Measurements from ENCODE around the gene ANKDD1B.
"Not testable (repeated sequence)": the region's sequence is repeated elsewhere in the genome, so short reads cannot be mapped to it uniquely, and the experiment has no call there.

The ANKDD1B gene

GRCh38 chr5:75662061-75662460 is 50.8 kb downstream of the ANKDD1B start:
- DNase-seq: no peak

- no peak for DNase-seq
Measured at GRCh38 chr5:75663579-75664284, 52.5 kb downstream of the ANKDD1B start.

GRCh38 chr5:75664979-75665378 is 53.7 kb downstream of the ANKDD1B start:
- no peak for DNase-seq

GRCh38 chr5:75666801-75667200 is 55.5 kb downstream of the ANKDD1B start:
- DNase-seq: no peak

GRCh38 chr5:75667586-75667985 is 56.3 kb downstream of the ANKDD1B start:
- no peak for DNase-seq

GRCh38 chr5:75668445-75668844 is 57.2 kb downstream of the ANKDD1B start:
- no peak for DNase-seq

- DNase-seq: no peak
Measured at GRCh38 chr5:75668977-75669689, 57.9 kb downstream of the ANKDD1B start.

- DNase-seq: no peak
Measured at GRCh38 chr5:75670577-75670976, 59.3 kb downstream of the ANKDD1B start.

- DNase-seq: no peak
Measured at GRCh38 chr5:75671506-75671905, 60.3 kb downstream of the ANKDD1B start.

- no peak for DNase-seq
Measured at GRCh38 chr5:75672616-75673015, 61.4 kb downstream of the ANKDD1B start.

- DNase-seq: no peak
Measured at GRCh38 chr5:75675783-75676182, 64.5 kb downstream of the ANKDD1B start.

GRCh38 chr5:75677607-75678006 is 66.4 kb downstream of the ANKDD1B start:
- no peak for DNase-seq

GRCh38 chr5:75678155-75678554 is 66.9 kb downstream of the ANKDD1B start:
- DNase-seq: no peak

GRCh38 chr5:75681125-75681830 is 70.0 kb downstream of the ANKDD1B start:
- DNase-seq: no peak

- DNase-seq: no peak
Measured at GRCh38 chr5:75685141-75685540, 73.9 kb downstream of the ANKDD1B start.

- no peak for DNase-seq
Measured at GRCh38 chr5:75686480-75686879, 75.2 kb downstream of the ANKDD1B start.

GRCh38 chr5:75690669-75691068 is 79.4 kb downstream of the ANKDD1B start:
- DNase-seq: no peak

GRCh38 chr5:75694781-75695180 is 83.5 kb downstream of the ANKDD1B start:
- DNase-seq: no peak

GRCh38 chr5:75695472-75696351 is 84.5 kb downstream of the ANKDD1B start:
- DNase-seq: not testable (repeated sequence)

GRCh38 chr5:75701856-75702255 is 90.6 kb downstream of the ANKDD1B start:
- DNase-seq: no peak

- DNase-seq: no peak
Measured at GRCh38 chr5:75706016-75706415, 94.8 kb downstream of the ANKDD1B start.

- no peak for DNase-seq
Measured at GRCh38 chr5:75706775-75707174, 95.5 kb downstream of the ANKDD1B start.
